GM19372 (cell line): ENCODE data around the gene CRIM1.
"Not testable (repeated sequence)": the region's sequence is repeated elsewhere in the genome, so short reads cannot be mapped to it uniquely, and the experiment has no call there.

Experiments used
- ATAC-seq: cut with Tn5 transposase; IDR thresholded peaks from one replicate; pipeline ENCODE4 v1.9.1; 2021; ENCODE audit warnings: mild to moderate bottlenecking, low read depth, moderate library complexity; ENCODE audit not compliant: unreplicated experiment

Gene CRIM1

GRCh38 chr2:36351736-36352349 is 3.7 kb upstream of the CRIM1 start:
- ATAC-seq, result no peak

GRCh38 chr2:36352701-36353100 is 2.9 kb upstream of the CRIM1 start:
- no peak for ATAC-seq

- no peak for ATAC-seq
These were observed 797 bp upstream of the CRIM1 start for GRCh38 chr2:36354811-36355150.

GRCh38 chr2:36355890-36356297 is 316 bp downstream of the CRIM1 start:
- ATAC-seq, result peak; percentile 19

- no peak for ATAC-seq
These were observed 866 bp downstream of the CRIM1 start for GRCh38 chr2:36356298-36356989.

- peak; percentile 26 for ATAC-seq
These were observed 1.6 kb downstream of the CRIM1 start for GRCh38 chr2:36356990-36357846.

GRCh38 chr2:36357847-36358659 is 2.5 kb downstream of the CRIM1 start:
- ATAC-seq, result no peak

GRCh38 chr2:36359067-36359466 is 3.5 kb downstream of the CRIM1 start:
- ATAC-seq, result no peak

- no peak for ATAC-seq
These were observed 4.5 kb downstream of the CRIM1 start for GRCh38 chr2:36360063-36360462.

- ATAC-seq, result no peak
These were observed 5.3 kb downstream of the CRIM1 start for GRCh38 chr2:36360834-36361233.

GRCh38 chr2:36361396-36361795 is 5.8 kb downstream of the CRIM1 start:
- ATAC-seq, result no peak

- ATAC-seq, result no peak
These were observed 6.7 kb downstream of the CRIM1 start for GRCh38 chr2:36362291-36362690.

- ATAC-seq, result not testable (repeated sequence)
These were observed 7.5 kb downstream of the CRIM1 start for GRCh38 chr2:36363085-36363484.

- no peak for ATAC-seq
These were observed 11.0 kb downstream of the CRIM1 start for GRCh38 chr2:36366491-36367120.

- ATAC-seq, result no peak
These were observed 11.9 kb downstream of the CRIM1 start for GRCh38 chr2:36367486-36367885.

- no peak for ATAC-seq
These were observed 12.3 kb downstream of the CRIM1 start for GRCh38 chr2:36367895-36368353.

- no peak for ATAC-seq
These were observed 12.9 kb downstream of the CRIM1 start for GRCh38 chr2:36368438-36368837.

GRCh38 chr2:36369163-36369562 is 13.6 kb downstream of the CRIM1 start:
- no peak for ATAC-seq

GRCh38 chr2:36369716-36370115 is 14.1 kb downstream of the CRIM1 start:
- no peak for ATAC-seq

- ATAC-seq, result no peak
These were observed 14.7 kb downstream of the CRIM1 start for GRCh38 chr2:36370281-36370680.
